ENCODE measurements around the gene ABTB1. TPM values are rescaled to one million over a fixed set of nuclear protein-coding genes. Genes with fewer than 3 reads are reported as not detected.

ABTB1 gene
- total RNA-seq, 1 experiment from 2014 or later: 12.5 TPM

- POLR2A ChIA-PET: no interaction called here
- CTCF ChIA-PET: interaction anchor here (0.9 to 1.5 kb wide), 6 partner anchors 9 to 148 kb away, joined by 3 to 7 read pairs (median 4); no protein-coding TSS in a partner anchor
- peaks cover 8% of the 10 kb centered on the region; the same call in 1 of the 2 replicates for H3K36me3 Mint-ChIP-seq
- no peak for DNase-seq (ENCODE audit: low spot score)
- peaks cover 16% of the 10 kb centered on the region for H3K9me3 Mint-ChIP-seq
- no peak overlapping the region for H3K27ac Mint-ChIP-seq
- peak; percentile 66 for ATAC-seq
- H3K4me1 Mint-ChIP-seq: peaks cover 23% of the 10 kb centered on the region
- H3K4me3 Mint-ChIP-seq: no peak overlapping the region
- no peak for TF ChIP-seq ZNF512 (CRISPR knock-in tag; IDR thresholded peaks at IDR 0.05; ENCODE audit: borderline replicate concordance)
- no peak for TF ChIP-seq NR2C2 (CRISPR knock-in tag; IDR thresholded peaks at IDR 0.05)
- TF ChIP-seq ZNF416 (CRISPR knock-in tag; IDR thresholded peaks at IDR 0.05): no peak
- TF ChIP-seq, protein P1, sequence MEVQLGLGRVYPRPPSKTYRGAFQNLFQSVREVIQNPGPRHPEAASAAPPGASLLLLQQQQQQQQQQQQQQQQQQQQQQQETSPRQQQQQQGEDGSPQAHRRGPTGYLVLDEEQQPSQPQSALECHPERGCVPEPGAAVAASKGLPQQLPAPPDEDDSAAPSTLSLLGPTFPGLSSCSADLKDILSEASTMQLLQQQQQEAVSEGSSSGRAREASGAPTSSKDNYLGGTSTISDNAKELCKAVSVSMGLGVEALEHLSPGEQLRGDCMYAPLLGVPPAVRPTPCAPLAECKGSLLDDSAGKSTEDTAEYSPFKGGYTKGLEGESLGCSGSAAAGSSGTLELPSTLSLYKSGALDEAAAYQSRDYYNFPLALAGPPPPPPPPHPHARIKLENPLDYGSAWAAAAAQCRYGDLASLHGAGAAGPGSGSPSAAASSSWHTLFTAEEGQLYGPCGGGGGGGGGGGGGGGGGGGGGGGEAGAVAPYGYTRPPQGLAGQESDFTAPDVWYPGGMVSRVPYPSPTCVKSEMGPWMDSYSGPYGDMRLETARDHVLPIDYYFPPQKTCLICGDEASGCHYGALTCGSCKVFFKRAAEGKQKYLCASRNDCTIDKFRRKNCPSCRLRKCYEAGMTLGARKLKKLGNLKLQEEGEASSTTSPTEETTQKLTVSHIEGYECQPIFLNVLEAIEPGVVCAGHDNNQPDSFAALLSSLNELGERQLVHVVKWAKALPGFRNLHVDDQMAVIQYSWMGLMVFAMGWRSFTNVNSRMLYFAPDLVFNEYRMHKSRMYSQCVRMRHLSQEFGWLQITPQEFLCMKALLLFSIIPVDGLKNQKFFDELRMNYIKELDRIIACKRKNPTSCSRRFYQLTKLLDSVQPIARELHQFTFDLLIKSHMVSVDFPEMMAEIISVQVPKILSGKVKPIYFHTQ (CRISPR knock-in tag; IDR thresholded peaks at IDR 0.05): no peak
- no peak for TF ChIP-seq NFATC4 (CRISPR knock-in tag; IDR thresholded peaks at IDR 0.05)
- no peak for TF ChIP-seq ZNF281 (CRISPR knock-in tag; IDR thresholded peaks at IDR 0.05)
- no peak for TF ChIP-seq OVOL2 (CRISPR knock-in tag; IDR thresholded peaks at IDR 0.05; ENCODE audit: borderline replicate concordance)
- TF ChIP-seq ATF3 (CRISPR knock-in tag; conservative IDR thresholded peaks at IDR 0.05): no peak
- TF ChIP-seq ZNF317 (CRISPR knock-in tag; IDR thresholded peaks at IDR 0.05; ENCODE audit: borderline replicate concordance, low read depth): no peak
- TF ChIP-seq, protein P2, sequence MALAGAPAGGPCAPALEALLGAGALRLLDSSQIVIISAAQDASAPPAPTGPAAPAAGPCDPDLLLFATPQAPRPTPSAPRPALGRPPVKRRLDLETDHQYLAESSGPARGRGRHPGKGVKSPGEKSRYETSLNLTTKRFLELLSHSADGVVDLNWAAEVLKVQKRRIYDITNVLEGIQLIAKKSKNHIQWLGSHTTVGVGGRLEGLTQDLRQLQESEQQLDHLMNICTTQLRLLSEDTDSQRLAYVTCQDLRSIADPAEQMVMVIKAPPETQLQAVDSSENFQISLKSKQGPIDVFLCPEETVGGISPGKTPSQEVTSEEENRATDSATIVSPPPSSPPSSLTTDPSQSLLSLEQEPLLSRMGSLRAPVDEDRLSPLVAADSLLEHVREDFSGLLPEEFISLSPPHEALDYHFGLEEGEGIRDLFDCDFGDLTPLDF (CRISPR knock-in tag; IDR thresholded peaks at IDR 0.05): no peak
- no peak for TF ChIP-seq ELF4 (CRISPR knock-in tag; IDR thresholded peaks at IDR 0.05; ENCODE audit: low read depth)
- H3K27me3 Mint-ChIP-seq (ENCODE audit: low read depth): peaks cover 7% of the 10 kb centered on the region
Observed at GRCh38 chr3:127723011-127723567, 50.3 kb downstream of the ABTB1 start.

DNA sequence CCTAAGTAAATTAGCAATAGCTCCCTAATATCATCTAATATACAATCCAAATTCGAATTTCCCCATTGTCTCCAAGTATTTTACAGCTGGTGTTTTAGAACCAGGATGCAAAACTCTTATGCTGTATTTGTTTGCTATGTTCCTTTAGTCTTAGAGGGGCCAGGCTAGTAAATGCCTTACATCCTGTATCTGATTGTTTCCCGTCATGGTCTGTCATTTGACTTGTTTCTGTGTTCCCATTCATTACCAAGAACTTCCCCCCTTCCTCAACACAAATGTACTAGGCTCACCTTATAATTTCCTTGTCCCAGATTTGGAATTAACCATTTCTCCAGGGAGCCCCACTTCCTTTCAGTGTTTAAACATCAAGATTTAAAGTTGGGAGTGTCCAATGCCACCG, 54.1 kb downstream of the ABTB1 start:
- no peak overlapping the region for H3K4me3 Mint-ChIP-seq
- no peak for ATAC-seq
- POLR2A ChIA-PET: no interaction called here
- H3K9me3 Mint-ChIP-seq: peaks cover 16% of the 10 kb centered on the region
- peaks cover 27% of the 10 kb centered on the region for H3K4me1 Mint-ChIP-seq
- H3K27me3 Mint-ChIP-seq (ENCODE audit: low read depth): peaks cover 7% of the 10 kb centered on the region
- DNase-seq (ENCODE audit: low spot score): no peak
- peaks cover 8% of the 10 kb centered on the region; the same call in 1 of the 2 replicates for H3K36me3 Mint-ChIP-seq
- no peak overlapping the region for H3K27ac Mint-ChIP-seq
- CTCF ChIA-PET: no interaction called here
- TF ChIP-seq ZNF423 (CRISPR knock-in tag; IDR thresholded peaks at IDR 0.05): no peak
- no peak for TF ChIP-seq ZNF219 (CRISPR knock-in tag; IDR thresholded peaks at IDR 0.05; ENCODE audit: borderline replicate concordance)
- TF ChIP-seq, protein P3, sequence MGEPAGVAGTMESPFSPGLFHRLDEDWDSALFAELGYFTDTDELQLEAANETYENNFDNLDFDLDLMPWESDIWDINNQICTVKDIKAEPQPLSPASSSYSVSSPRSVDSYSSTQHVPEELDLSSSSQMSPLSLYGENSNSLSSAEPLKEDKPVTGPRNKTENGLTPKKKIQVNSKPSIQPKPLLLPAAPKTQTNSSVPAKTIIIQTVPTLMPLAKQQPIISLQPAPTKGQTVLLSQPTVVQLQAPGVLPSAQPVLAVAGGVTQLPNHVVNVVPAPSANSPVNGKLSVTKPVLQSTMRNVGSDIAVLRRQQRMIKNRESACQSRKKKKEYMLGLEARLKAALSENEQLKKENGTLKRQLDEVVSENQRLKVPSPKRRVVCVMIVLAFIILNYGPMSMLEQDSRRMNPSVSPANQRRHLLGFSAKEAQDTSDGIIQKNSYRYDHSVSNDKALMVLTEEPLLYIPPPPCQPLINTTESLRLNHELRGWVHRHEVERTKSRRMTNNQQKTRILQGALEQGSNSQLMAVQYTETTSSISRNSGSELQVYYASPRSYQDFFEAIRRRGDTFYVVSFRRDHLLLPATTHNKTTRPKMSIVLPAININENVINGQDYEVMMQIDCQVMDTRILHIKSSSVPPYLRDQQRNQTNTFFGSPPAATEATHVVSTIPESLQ (CRISPR knock-in tag; IDR thresholded peaks at IDR 0.05): no peak
- TF ChIP-seq, protein P4, sequence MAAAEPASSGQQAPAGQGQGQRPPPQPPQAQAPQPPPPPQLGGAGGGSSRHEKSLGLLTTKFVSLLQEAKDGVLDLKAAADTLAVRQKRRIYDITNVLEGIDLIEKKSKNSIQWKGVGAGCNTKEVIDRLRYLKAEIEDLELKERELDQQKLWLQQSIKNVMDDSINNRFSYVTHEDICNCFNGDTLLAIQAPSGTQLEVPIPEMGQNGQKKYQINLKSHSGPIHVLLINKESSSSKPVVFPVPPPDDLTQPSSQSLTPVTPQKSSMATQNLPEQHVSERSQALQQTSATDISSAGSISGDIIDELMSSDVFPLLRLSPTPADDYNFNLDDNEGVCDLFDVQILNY (CRISPR knock-in tag; IDR thresholded peaks at IDR 0.05): no peak
- no peak for TF ChIP-seq NFE2L1 (CRISPR knock-in tag; IDR thresholded peaks at IDR 0.05)
- no peak for TF ChIP-seq CREM (CRISPR knock-in tag; IDR thresholded peaks at IDR 0.05)
- TF ChIP-seq, protein P1 (CRISPR knock-in tag; IDR thresholded peaks at IDR 0.05): no peak
- TF ChIP-seq, protein P5, sequence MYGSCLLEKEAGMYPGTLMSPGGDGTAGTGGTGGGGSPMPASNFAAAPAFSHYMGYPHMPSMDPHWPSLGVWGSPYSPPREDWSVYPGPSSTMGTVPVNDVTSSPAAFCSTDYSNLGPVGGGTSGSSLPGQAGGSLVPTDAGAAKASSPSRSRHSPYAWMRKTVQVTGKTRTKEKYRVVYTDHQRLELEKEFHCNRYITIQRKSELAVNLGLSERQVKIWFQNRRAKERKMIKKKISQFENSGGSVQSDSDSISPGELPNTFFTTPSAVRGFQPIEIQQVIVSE (CRISPR knock-in tag; IDR thresholded peaks at IDR 0.05; ENCODE audit: borderline replicate concordance): no peak
